IMR-90 (cell line): ENCODE measurements around the gene CYP26A1. TPM values are rescaled to one million over a fixed set of nuclear protein-coding genes. Genes with fewer than 3 reads are reported as not detected.

Experiments
- ATAC-seq: fragments of 200-7000 bp; cut with Tn5 transposase; 2 replicates; pipeline ENCODE4 v1.9.1; 2020; ENCODE audit warnings: low read depth, mild to moderate bottlenecking, moderate library complexity
- BruUV-seq: library from RNA; stranded (reverse); fragments of 400-500 nt; replicated peaks from 2 replicates; lab custom pipeline; 2021; lab: Mats Ljungman, UMichigan
- CTCF ChIA-PET: fragments of 300-600 bp; formaldehyde crosslinking; extraction: SDS; loops from one replicate; lab custom pipeline; 2021; ENCODE audit warnings: antibody characterized with exemption; lab: Yijun Ruan, JAX
- POLR2A ChIA-PET: fragments of 300-600 bp; sonication (Branson Sonifier 250); formaldehyde crosslinking; loops from one replicate; lab custom pipeline; 2022; ENCODE audit warnings: antibody characterized with exemption; ENCODE audit not compliant: unreplicated experiment; lab: Charles Lee
- DNase-seq: peaks from one replicate; pipeline ENCODE4 v3.0.0; 2013
- H2AFZ ChIP-seq: replicated peaks from 2 replicates; pipeline ENCODE3; 2013; ENCODE audit warnings: low read length, mild to moderate bottlenecking; ENCODE audit not compliant: poor library complexity
- H2AK5ac ChIP-seq: 2 replicates; pipeline ENCODE4 v1.6.1; 2013; ENCODE audit warnings: low read depth, low read length, inconsistent platforms
- H2AK9ac ChIP-seq: replicated peaks from 2 replicates; pipeline ENCODE3; 2013; ENCODE audit warnings: mild to moderate bottlenecking, low read depth, low read length, moderate library complexity; ENCODE audit not compliant: poor library complexity
- H2BK120ac ChIP-seq: 2 replicates; pipeline ENCODE4 v1.6.1; 2013; ENCODE audit warnings: low read depth, low read length, inconsistent platforms
- H2BK15ac ChIP-seq: 3 replicates; pipeline ENCODE4 v1.6.1; 2013; ENCODE audit warnings: low read depth, low read length, inconsistent platforms
- H2BK20ac ChIP-seq: 2 replicates; pipeline ENCODE4 v1.6.1; 2013; ENCODE audit warnings: low read depth, mild to moderate bottlenecking, inconsistent platforms, low read length, moderate library complexity
- H2BK5ac ChIP-seq: 2 replicates; pipeline ENCODE4 v1.6.1; 2013; ENCODE audit warnings: mild to moderate bottlenecking, low read depth, low read length, inconsistent platforms; ENCODE audit not compliant: poor library complexity, severe bottlenecking
- H3K14ac ChIP-seq: replicated peaks from 2 replicates; pipeline ENCODE4 v1.6.1; 2013; ENCODE audit warnings: low read depth, low read length, inconsistent platforms
- H3K18ac ChIP-seq: 2 replicates; pipeline ENCODE4 v1.6.1; 2013; ENCODE audit warnings: low read depth, low read length, control low read depth
- H3K23ac ChIP-seq: 2 replicates; pipeline ENCODE4 v1.6.1; 2013; ENCODE audit warnings: low read depth, low read length, inconsistent platforms
- H3K27ac ChIP-seq: 2 replicates; pipeline ENCODE4 v1.5.1; 2013; ENCODE audit warnings: mild to moderate bottlenecking, control low read depth, low read length; ENCODE audit not compliant: insufficient read depth
- H3K27me3 ChIP-seq: 2 replicates; pipeline ENCODE4 v1.6.1; 2013; ENCODE audit warnings: low read length; ENCODE audit not compliant: control insufficient read depth, insufficient read depth
- H3K36me3 ChIP-seq: 2 replicates; pipeline ENCODE4 v1.6.1; 2013; ENCODE audit warnings: low read length, mixed read lengths; ENCODE audit not compliant: control insufficient read depth, insufficient read depth
- H3K4ac ChIP-seq: 2 replicates; pipeline ENCODE4 v1.6.1; 2013; ENCODE audit warnings: low read depth, low read length, inconsistent platforms
- H3K4me1 ChIP-seq: 2 replicates; pipeline ENCODE4 v1.6.1; 2013; ENCODE audit warnings: low read length, mixed read lengths; ENCODE audit not compliant: control insufficient read depth, insufficient read depth
- H3K4me2 ChIP-seq: 2 replicates; pipeline ENCODE4 v1.6.1; 2013; ENCODE audit warnings: low read depth, mild to moderate bottlenecking, control low read depth, low read length, moderate library complexity
- H3K4me3 ChIP-seq: 2 replicates; pipeline ENCODE4 v1.5.1; 2013; ENCODE audit warnings: low read depth, mild to moderate bottlenecking, control low read depth, low read length, moderate library complexity; ENCODE audit not compliant: insufficient read depth
- H3K56ac ChIP-seq: 2 replicates; pipeline ENCODE4 v1.6.1; 2013; ENCODE audit warnings: low read length, inconsistent platforms; ENCODE audit not compliant: insufficient read depth; ENCODE audit errors: extremely low read depth
- H3K79me1 ChIP-seq, 2 experiments: 2 replicates each; pipeline ENCODE4 v1.6.1; 2013; ENCODE audit warnings: low read length in 2 of 2, inconsistent platforms in 1 of 2, low read depth in 1 of 2
- H3K9ac ChIP-seq: 2 replicates; pipeline ENCODE4 v1.6.1; 2013; ENCODE audit warnings: low read depth, low read length, control low read depth
- H3K9me1 ChIP-seq: 2 replicates; pipeline ENCODE4 v1.6.1; 2013; ENCODE audit warnings: low read length, inconsistent platforms; ENCODE audit not compliant: insufficient read depth
- H3K9me3 ChIP-seq: 2 replicates; pipeline ENCODE4 v1.6.1; 2013; ENCODE audit warnings: low read length; ENCODE audit not compliant: control insufficient read depth, insufficient read depth
- H4K20me1 ChIP-seq: 2 replicates; pipeline ENCODE4 v1.6.1; 2013; ENCODE audit warnings: low read length, inconsistent platforms; ENCODE audit not compliant: insufficient read depth
- H4K5ac ChIP-seq: 2 replicates; pipeline ENCODE4 v1.6.1; 2013; ENCODE audit warnings: mild to moderate bottlenecking, low read depth, low read length, control low read depth
- H4K8ac ChIP-seq, 2 experiments: 2 replicates each; pipeline ENCODE4 v1.6.1; 2013; ENCODE audit warnings: low read depth in 2 of 2, low read length in 2 of 2, control low read depth in 1 of 2, inconsistent platforms in 1 of 2
- H4K91ac ChIP-seq: 2 replicates; pipeline ENCODE4 v1.6.1; 2013; ENCODE audit warnings: low read depth, low read length, inconsistent platforms; ENCODE audit not compliant: insufficient read depth
- MXI1 ChIP-seq: IDR thresholded peaks from 2 replicates; pipeline ENCODE4 v1.6.1; 2012; ENCODE audit warnings: low read depth, mild to moderate bottlenecking, low read length, moderate library complexity, borderline replicate concordance
- POLR2A ChIP-seq: IDR thresholded peaks from 2 replicates; pipeline ENCODE4 v1.6.1; 2012; ENCODE audit warnings: mild to moderate bottlenecking, low read depth, low read length
- RCOR1 ChIP-seq: IDR thresholded peaks from 2 replicates; pipeline ENCODE4 v1.6.1; 2012; ENCODE audit warnings: mild to moderate bottlenecking, low read length, improper control_type of control experiment; ENCODE audit not compliant: insufficient replicate concordance
- SMC3 ChIP-seq: fragments of 150-350 bp; IDR thresholded peaks from 2 replicates; pipeline ENCODE4 v1.6.1; 2016; ENCODE audit warnings: low read depth, mild to moderate bottlenecking, antibody characterized with exemption, low read length, moderate library complexity
- WGBS, 2 experiments: methylation state at CpG; one replicate each; pipeline versions ENCODE4 v1.1.5 to v1.1.7; 2013; ENCODE audit warnings: missing lambda C conversion rate in 2 of 2; ENCODE audit not compliant: insufficient read length in 1 of 2; ENCODE audit errors: extremely low coverage in 2 of 2; 5-methylcytosine and 5-hydroxymethylcytosine counted together
- dilution Hi-C: fragments of 300-500 bp; cut with HindIII; formaldehyde crosslinking; loops from one replicate; pipeline ENCODE4 v1.14.3; 2018; ENCODE audit warnings: low sequenced_read_pairs; ENCODE audit not compliant: unreplicated experiment
- in situ Hi-C: fragments of 300-500 bp; cut with MboI; formaldehyde crosslinking; loops from 3 replicates; pipeline ENCODE4 v1.14.3; 2019; ENCODE audit warnings: low sequenced_read_pairs, inconsistent platforms, mixed read lengths
- intact Hi-C: fragments of 100-400 bp; cut with micrococcal nuclease; formaldehyde crosslinking; loops from 2 replicates; pipeline ENCODE4 v1.10.0; 2022
- polyA plus RNA-seq, 3 experiments: library from polyadenylated mRNA; depleted of rRNA; stranded (reverse); fragments of >200 nt; gene quantifications; 2 replicates each; pipeline ENCODE4 v1.2.3, GENCODE V29; 2012; ENCODE audit warnings: low replicate concordance in 1 of 3
- total RNA-seq: library from RNA; depleted of rRNA; stranded (reverse); fragments of >200 nt; gene quantifications from 2 replicates; pipeline ENCODE4 v1.2.3, GENCODE V29; 2012

CYP26A1 gene
- total and polyA plus RNA-seq, 2 of the 4 experiments (the other 2 are of a cell fraction), result 0.15 TPM; not detected in 1

DNA sequence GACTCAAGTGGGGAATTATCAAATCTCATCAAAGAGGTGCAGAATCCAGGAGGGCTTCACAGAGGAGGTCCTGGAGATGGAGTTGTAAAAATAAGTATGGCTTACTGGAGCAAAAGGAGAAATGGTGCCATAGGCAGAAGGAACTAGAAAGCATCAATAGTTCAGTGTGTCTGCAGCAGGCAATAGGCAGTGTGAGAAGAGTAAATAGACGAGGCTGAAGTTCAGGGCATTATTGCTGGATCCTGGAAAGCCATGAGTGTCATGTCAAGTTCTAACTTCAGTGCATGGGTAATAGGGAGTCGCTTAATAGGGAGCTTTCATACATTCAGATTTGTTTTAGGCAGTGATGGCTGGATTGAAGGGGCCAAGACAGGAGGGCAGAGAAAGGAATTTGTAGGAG is 39.3 kb downstream of the CYP26A1 start:
- Histone ChIP-seq H3K9me3 (no peaks in the 10 kb centered on the region), H3K4me2 (no peak overlapping the region), H3K36me3 (no peaks in the 10 kb centered on the region), H3K4ac (no peak overlapping the region), H3K18ac (no peak overlapping the region), H3K27ac (no peak overlapping the region), H4K8ac (no peak overlapping the region), H2AK5ac (no peak overlapping the region), H3K23ac (no peak overlapping the region), H2BK120ac (no peak overlapping the region), H3K14ac (no peak overlapping the region), H3K4me3 (no peak overlapping the region), H2AFZ (no peak overlapping the region), H4K5ac (no peak overlapping the region), H3K79me1 (no peaks in the 10 kb centered on the region), H2BK15ac (no peak overlapping the region), H2BK5ac (no peak overlapping the region), H4K91ac (no peak overlapping the region), H4K20me1 (no peaks in the 10 kb centered on the region), H2BK20ac (no peak overlapping the region), H3K27me3 (peaks cover 22% of the 10 kb centered on the region), H3K9me1 (no peaks in the 10 kb centered on the region), H3K56ac (no peak overlapping the region), H3K4me1 (no peaks in the 10 kb centered on the region), H2AK9ac (no peak overlapping the region), H3K9ac (no peak overlapping the region)
- intact Hi-C loops, result no loop called here
- no TSS peak for BruUV-seq
- POLR2A ChIA-PET, result no interaction called here
- DNase-seq (no peak), ATAC-seq (no peak)
- no peak for TF ChIP-seq RCOR1
- TF ChIP-seq SMC3, result no peak
- TF ChIP-seq MXI1, result no peak
- TF ChIP-seq POLR2A, result no peak
- 14% methylated on average over 2 of the region's 2 CpGs; no CpG with 5 or more reads in 1 of the 2 experiments for WGBS, 2 experiments
- in situ Hi-C loops, result no loop called here
- dilution Hi-C loops, result loop anchor here (25.0 kb wide), 1 partner anchor 174 kb away; no protein-coding TSS in a partner anchor
- CTCF ChIA-PET, result no interaction called here
